K562 (cell line): ENCODE measurements around the gene CNOT4. TPM values are rescaled to one million over a fixed set of nuclear protein-coding genes. Genes with fewer than 3 reads are reported as not detected.

Experiments used
- ARID1B ChIP-seq: fragments of 450-650 bp; IDR thresholded peaks from 2 replicates; pipeline ENCODE4 v1.6.1; 2016; ENCODE audit warnings: antibody characterized with exemption, mild to moderate bottlenecking, inconsistent platforms
- ETS1 ChIP-seq: conservative IDR thresholded peaks from 2 replicates; pipeline ENCODE4 v1.6.1; 2011; ENCODE audit warnings: low read depth, mild to moderate bottlenecking, low read length; ENCODE audit not compliant: control insufficient read depth
- FOSL1 ChIP-seq: fragments of 200-800 bp; sonication (Bioruptor generic); conservative IDR thresholded peaks from 2 replicates; pipeline ENCODE4 v1.6.1; 2016; ENCODE audit warnings: missing genetic modification characterization, missing compliant biosample characterization
- FOXJ2 ChIP-seq: fragments of 200-800 bp; sonication (Bioruptor generic); IDR thresholded peaks from 2 replicates; pipeline ENCODE4 v1.6.1; 2016; ENCODE audit warnings: missing genetic modification characterization, missing compliant biosample characterization
- MBD1 ChIP-seq: fragments of 250-450 bp; sonication (Bioruptor Pico); IDR thresholded peaks from 2 replicates; pipeline ENCODE4 v1.8.0; 2022; ENCODE audit warnings: inconsistent platforms
- MEIS2 ChIP-seq: fragments of 450-650 bp; IDR thresholded peaks from 2 replicates; pipeline ENCODE4 v1.6.1; 2014; ENCODE audit warnings: mild to moderate bottlenecking; ENCODE audit not compliant: partially characterized antibody
- NCOA1 ChIP-seq: fragments of 450-650 bp; IDR thresholded peaks from 2 replicates; pipeline ENCODE4 v1.6.1; 2016; ENCODE audit warnings: low read depth
- NR2C2 ChIP-seq, 2 experiments: fragments of 200-800 bp in 1 of 2; sonication (Bioruptor generic) in 1 of 2; sonication (generic) in 1 of 2; formaldehyde crosslinking in 1 of 2; IDR thresholded peaks; 2 replicates each; pipeline versions ENCODE4 v1.6.1 to v1.8.0; 2016 to 2022; ENCODE audit warnings: mild to moderate bottlenecking in 1 of 2, missing compliant biosample characterization in 1 of 2, missing genetic modification characterization in 1 of 2, missing genetic modification reagents in 1 of 2
- PTTG1 ChIP-seq: fragments of 450-650 bp; IDR thresholded peaks from 2 replicates; pipeline ENCODE4 v1.6.1; 2016; ENCODE audit warnings: low read depth, mild to moderate bottlenecking, missing genetic modification characterization, missing compliant biosample characterization
- RBBP5 ChIP-seq: fragments of 200-600 bp; sonication (generic); IDR thresholded peaks from 2 replicates; pipeline ENCODE4 v1.6.1; 2012; ENCODE audit warnings: borderline replicate concordance, mild to moderate bottlenecking, low read length, control low read depth, inconsistent platforms; ENCODE audit not compliant: insufficient read depth, poor library complexity, severe bottlenecking
- SIRT6 ChIP-seq: IDR thresholded peaks from one replicate; pipeline ENCODE4 v1.6.1; 2012; ENCODE audit warnings: low read depth, mild to moderate bottlenecking, control low read depth, inconsistent platforms, low read length, moderate library complexity
- SOX6 ChIP-seq: fragments of 450-650 bp; IDR thresholded peaks from 2 replicates; pipeline ENCODE4 v1.6.1; 2014; ENCODE audit warnings: mild to moderate bottlenecking
- SPI1 ChIP-seq: IDR thresholded peaks from 2 replicates; pipeline ENCODE4 v1.6.1; 2011; ENCODE audit warnings: low read depth, low read length, control low read depth, borderline replicate concordance
- ZNF57 ChIP-seq: fragments of 450-650 bp; formaldehyde crosslinking; IDR thresholded peaks from 2 replicates; pipeline ENCODE4 v1.4.0; 2020; ENCODE audit warnings: mild to moderate bottlenecking, moderate library complexity
- ZNF583 ChIP-seq: fragments of 250-450 bp; sonication (Bioruptor Pico); IDR thresholded peaks from 2 replicates; pipeline ENCODE4 v1.4.0; 2020
- polyA plus RNA-seq, 8 experiments: library from polyadenylated mRNA; depleted of rRNA in 4 of 8; stranded (reverse) in 5 of 8; unstranded in 3 of 8; fragments of >200 nt; fragmentation: Nextera tagmentation in 2 of 8; fragmentation: Illumina TruSeq in 1 of 8; extraction: Ambion mirVana in 2 of 8; extraction: Trizol in 1 of 8; gene quantifications; 2 replicates each; pipeline versions ENCODE4 v1.2.1 to v1.2.3, GENCODE V29; 2011 to 2014; ENCODE audit warnings: inconsistent platforms in 1 of 8, missing spikeins in 1 of 8
- total RNA-seq, 7 experiments: library from RNA; depleted of rRNA in 6 of 7; stranded (reverse); fragments of >200 nt in 6 of 7; fragmentation: Illumina TruSeq in 2 of 7; extraction: Trizol in 2 of 7; gene quantifications; 2 replicates each; pipeline versions ENCODE4 v1.2.1 to v1.2.3, GENCODE V29; 2011 to 2021; ENCODE audit warnings: low replicate concordance in 1 of 7
- TF ChIP-seq, protein P1 (sequence below): fragments of 450-650 bp; IDR thresholded peaks from 2 replicates; pipeline ENCODE4 v1.6.1; 2018; ENCODE audit not compliant: partially characterized antibody
- TF ChIP-seq, protein P2 (sequence below): IDR thresholded peaks from 3 replicates; pipeline ENCODE4 v1.6.1; 2011; ENCODE audit warnings: borderline replicate concordance, mild to moderate bottlenecking; ENCODE audit not compliant: insufficient read length, insufficient read depth
- TF ChIP-seq, protein P3 (sequence below): fragments of 200-800 bp; sonication (Bioruptor generic); IDR thresholded peaks from 2 replicates; pipeline ENCODE4 v1.6.1; 2017; ENCODE audit warnings: missing genetic modification characterization, missing compliant biosample characterization

The CNOT4 gene
- total and polyA plus RNA-seq, 9 of the 15 experiments (the other 6 are each of a cell fraction or from before 2014, with no cell fraction given) = 8.6 to 24.1 (median 15.4) TPM

GRCh38 chr7:135537905-135538304 lies 28.0 kb upstream of the CNOT4 start (continued):
- no peak for TF ChIP-seq NCOA1
- no peak for TF ChIP-seq ZNF583 (CRISPR knock-in tag)
- TF ChIP-seq, protein P1, sequence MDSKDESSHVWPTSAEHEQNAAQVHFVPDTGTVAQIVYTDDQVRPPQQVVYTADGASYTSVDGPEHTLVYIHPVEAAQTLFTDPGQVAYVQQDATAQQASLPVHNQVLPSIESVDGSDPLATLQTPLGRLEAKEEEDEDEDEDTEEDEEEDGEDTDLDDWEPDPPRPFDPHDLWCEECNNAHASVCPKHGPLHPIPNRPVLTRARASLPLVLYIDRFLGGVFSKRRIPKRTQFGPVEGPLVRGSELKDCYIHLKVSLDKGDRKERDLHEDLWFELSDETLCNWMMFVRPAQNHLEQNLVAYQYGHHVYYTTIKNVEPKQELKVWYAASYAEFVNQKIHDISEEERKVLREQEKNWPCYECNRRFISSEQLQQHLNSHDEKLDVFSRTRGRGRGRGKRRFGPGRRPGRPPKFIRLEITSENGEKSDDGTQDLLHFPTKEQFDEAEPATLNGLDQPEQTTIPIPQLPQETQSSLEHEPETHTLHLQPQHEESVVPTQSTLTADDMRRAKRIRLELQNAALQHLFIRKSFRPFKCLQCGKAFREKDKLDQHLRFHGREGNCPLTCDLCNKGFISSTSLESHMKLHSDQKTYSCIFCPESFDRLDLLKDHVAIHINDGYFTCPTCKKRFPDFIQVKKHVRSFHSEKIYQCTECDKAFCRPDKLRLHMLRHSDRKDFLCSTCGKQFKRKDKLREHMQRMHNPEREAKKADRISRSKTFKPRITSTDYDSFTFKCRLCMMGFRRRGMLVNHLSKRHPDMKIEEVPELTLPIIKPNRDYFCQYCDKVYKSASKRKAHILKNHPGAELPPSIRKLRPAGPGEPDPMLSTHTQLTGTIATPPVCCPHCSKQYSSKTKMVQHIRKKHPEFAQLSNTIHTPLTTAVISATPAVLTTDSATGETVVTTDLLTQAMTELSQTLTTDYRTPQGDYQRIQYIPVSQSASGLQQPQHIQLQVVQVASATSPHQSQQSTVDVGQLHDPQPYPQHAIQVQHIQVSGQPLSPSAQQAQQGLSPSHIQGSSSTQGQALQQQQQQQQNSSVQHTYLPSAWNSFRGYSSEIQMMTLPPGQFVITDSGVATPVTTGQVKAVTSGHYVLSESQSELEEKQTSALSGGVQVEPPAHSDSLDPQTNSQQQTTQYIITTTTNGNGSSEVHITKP = peak; percentile 38
- TF ChIP-seq FOSL1 (tag) = peak; percentile 29; the same call in 1 of the 2 replicates
- no peak for TF ChIP-seq NR2C2 (CRISPR knock-in tag; IDR thresholded peaks at IDR 0.05)
- peak; percentile 89 for TF ChIP-seq NR2C2 (tag; IDR thresholded peaks at IDR 0.05)
- TF ChIP-seq, protein P2, sequence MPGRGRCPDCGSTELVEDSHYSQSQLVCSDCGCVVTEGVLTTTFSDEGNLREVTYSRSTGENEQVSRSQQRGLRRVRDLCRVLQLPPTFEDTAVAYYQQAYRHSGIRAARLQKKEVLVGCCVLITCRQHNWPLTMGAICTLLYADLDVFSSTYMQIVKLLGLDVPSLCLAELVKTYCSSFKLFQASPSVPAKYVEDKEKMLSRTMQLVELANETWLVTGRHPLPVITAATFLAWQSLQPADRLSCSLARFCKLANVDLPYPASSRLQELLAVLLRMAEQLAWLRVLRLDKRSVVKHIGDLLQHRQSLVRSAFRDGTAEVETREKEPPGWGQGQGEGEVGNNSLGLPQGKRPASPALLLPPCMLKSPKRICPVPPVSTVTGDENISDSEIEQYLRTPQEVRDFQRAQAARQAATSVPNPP = no peak
- peak; percentile 69 for TF ChIP-seq MEIS2
- TF ChIP-seq, protein P3, sequence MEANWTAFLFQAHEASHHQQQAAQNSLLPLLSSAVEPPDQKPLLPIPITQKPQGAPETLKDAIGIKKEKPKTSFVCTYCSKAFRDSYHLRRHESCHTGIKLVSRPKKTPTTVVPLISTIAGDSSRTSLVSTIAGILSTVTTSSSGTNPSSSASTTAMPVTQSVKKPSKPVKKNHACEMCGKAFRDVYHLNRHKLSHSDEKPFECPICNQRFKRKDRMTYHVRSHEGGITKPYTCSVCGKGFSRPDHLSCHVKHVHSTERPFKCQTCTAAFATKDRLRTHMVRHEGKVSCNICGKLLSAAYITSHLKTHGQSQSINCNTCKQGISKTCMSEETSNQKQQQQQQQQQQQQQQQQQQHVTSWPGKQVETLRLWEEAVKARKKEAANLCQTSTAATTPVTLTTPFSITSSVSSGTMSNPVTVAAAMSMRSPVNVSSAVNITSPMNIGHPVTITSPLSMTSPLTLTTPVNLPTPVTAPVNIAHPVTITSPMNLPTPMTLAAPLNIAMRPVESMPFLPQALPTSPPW = peak; percentile 22; the same call in 1 of the 2 replicates
- no peak for TF ChIP-seq SIRT6
- TF ChIP-seq RBBP5 = peak; percentile 25
- peak; percentile 88; the same call in 1 of the 2 replicates for TF ChIP-seq ZNF57
- TF ChIP-seq MBD1 (CRISPR knock-in tag) = 0 out of 2 replicates have a peak, but pooled peaks have one; percentile 6
- no peak for TF ChIP-seq ETS1
- TF ChIP-seq SPI1 = peak; percentile 92
- no peak for TF ChIP-seq FOXJ2 (tag)
- TF ChIP-seq SOX6 = peak; percentile 84; the same call in 1 of the 2 replicates
- TF ChIP-seq PTTG1 = no peak
- TF ChIP-seq ARID1B = peak; percentile 38; the same call in 1 of the 2 replicates
